ENCODE results near the gene LRSAM1. TPM values are rescaled to one million over a fixed set of nuclear protein-coding genes. Genes with fewer than 3 reads are reported as not detected.

The LRSAM1 gene
- total and polyA plus RNA-seq, 9 of the 15 experiments (the other 6 are each of a cell fraction or from before 2014, with no cell fraction given), result 0.07 to 16.2 (median 4.7) TPM

GRCh38 chr9:127509261-127509954 is 58.1 kb downstream of the LRSAM1 start (continued):
- TF ChIP-seq, protein P1, sequence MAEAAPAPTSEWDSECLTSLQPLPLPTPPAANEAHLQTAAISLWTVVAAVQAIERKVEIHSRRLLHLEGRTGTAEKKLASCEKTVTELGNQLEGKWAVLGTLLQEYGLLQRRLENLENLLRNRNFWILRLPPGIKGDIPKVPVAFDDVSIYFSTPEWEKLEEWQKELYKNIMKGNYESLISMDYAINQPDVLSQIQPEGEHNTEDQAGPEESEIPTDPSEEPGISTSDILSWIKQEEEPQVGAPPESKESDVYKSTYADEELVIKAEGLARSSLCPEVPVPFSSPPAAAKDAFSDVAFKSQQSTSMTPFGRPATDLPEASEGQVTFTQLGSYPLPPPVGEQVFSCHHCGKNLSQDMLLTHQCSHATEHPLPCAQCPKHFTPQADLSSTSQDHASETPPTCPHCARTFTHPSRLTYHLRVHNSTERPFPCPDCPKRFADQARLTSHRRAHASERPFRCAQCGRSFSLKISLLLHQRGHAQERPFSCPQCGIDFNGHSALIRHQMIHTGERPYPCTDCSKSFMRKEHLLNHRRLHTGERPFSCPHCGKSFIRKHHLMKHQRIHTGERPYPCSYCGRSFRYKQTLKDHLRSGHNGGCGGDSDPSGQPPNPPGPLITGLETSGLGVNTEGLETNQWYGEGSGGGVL (CRISPR knock-in tag; IDR thresholded peaks at IDR 0.05), result no peak
- TF ChIP-seq CTBP1 (IDR thresholded peaks at IDR 0.05; ENCODE audit: borderline replicate concordance), result peak; percentile 43; the same call in 1 of the 2 replicates
- no peak for TF ChIP-seq C11orf30 (IDR thresholded peaks at IDR 0.05; ENCODE audit: low read depth)
- no peak for TF ChIP-seq DACH1 (IDR thresholded peaks at IDR 0.05; ENCODE audit: partially characterized antibody)
- TF ChIP-seq ZFX (CRISPR knock-in tag; IDR thresholded peaks at IDR 0.05), result no peak; the same call in 1 of the 2 replicates
- TF ChIP-seq PPARD (CRISPR knock-in tag; IDR thresholded peaks at IDR 0.05), result no peak
- TF ChIP-seq NRF1 (conservative IDR thresholded peaks at IDR 0.05 in 1 of 2, IDR thresholded peaks at IDR 0.05 in 1 of 2), result no peak
- no peak for TF ChIP-seq RFX5 (IDR thresholded peaks at IDR 0.05; ENCODE audit: low read depth, low read length)
- TF ChIP-seq KLF10 (CRISPR knock-in tag; IDR thresholded peaks at IDR 0.05), result no peak
- peak; percentile 47; the same call in 1 of the 2 replicates for TF ChIP-seq USF1 (CRISPR knock-in tag; IDR thresholded peaks at IDR 0.05)
- TF ChIP-seq HNRNPL (IDR thresholded peaks at IDR 0.05; ENCODE audit: low read depth, low read length), result no peak
- TF ChIP-seq ZFP1 (CRISPR knock-in tag; IDR thresholded peaks at IDR 0.05), result no peak
- no peak for TF ChIP-seq CC2D1A (IDR thresholded peaks at IDR 0.05)
- no peak for TF ChIP-seq CHD2 (IDR thresholded peaks at IDR 0.05; ENCODE audit: low read depth, low read length)
- no peak for TF ChIP-seq CHCHD3 (CRISPR knock-in tag; IDR thresholded peaks at IDR 0.05)
- peak; percentile 87 for TF ChIP-seq MTA1 (IDR thresholded peaks at IDR 0.05; ENCODE audit: borderline replicate concordance)
- TF ChIP-seq KDM4B (IDR thresholded peaks at IDR 0.05; ENCODE audit: borderline replicate concordance in 2 of 2, low read depth in 1 of 2), result no peak
- TF ChIP-seq, protein P2, sequence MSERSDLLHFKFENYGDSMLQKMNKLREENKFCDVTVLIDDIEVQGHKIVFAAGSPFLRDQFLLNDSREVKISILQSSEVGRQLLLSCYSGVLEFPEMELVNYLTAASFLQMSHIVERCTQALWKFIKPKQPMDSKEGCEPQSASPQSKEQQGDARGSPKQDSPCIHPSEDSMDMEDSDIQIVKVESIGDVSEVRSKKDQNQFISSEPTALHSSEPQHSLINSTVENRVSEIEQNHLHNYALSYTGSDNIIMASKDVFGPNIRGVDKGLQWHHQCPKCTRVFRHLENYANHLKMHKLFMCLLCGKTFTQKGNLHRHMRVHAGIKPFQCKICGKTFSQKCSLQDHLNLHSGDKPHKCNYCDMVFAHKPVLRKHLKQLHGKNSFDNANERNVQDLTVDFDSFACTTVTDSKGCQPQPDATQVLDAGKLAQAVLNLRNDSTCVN (CRISPR knock-in tag; IDR thresholded peaks at IDR 0.05), result no peak
- no peak for TF ChIP-seq SMC3 (conservative IDR thresholded peaks at IDR 0.05; ENCODE audit: insufficient read depth, low read depth, low read length)
- TF ChIP-seq SREBF1 (IDR thresholded peaks at IDR 0.05; ENCODE audit: borderline replicate concordance, low read depth, low read length), result no peak
- TF ChIP-seq ZNF511 (CRISPR knock-in tag; IDR thresholded peaks at IDR 0.05), result no peak
- no peak for TF ChIP-seq STAT6 (CRISPR knock-in tag; IDR thresholded peaks at IDR 0.05)
- TF ChIP-seq CREM (IDR thresholded peaks at IDR 0.05; ENCODE audit: low read depth), result no peak

Measured in K562 (cell line).